GM12875 (cell line): ENCODE results near the gene EIF4A3.

ENCODE experiments used
- H3K4me3 ChIP-seq: one replicate; pipeline ENCODE4 v1.5.1; 2011; ENCODE audit warnings: low read depth, low read length, control low read depth
- TF ChIP-seq, protein P1 (sequence below): IDR thresholded peaks from 2 replicates; pipeline ENCODE4 v1.5.1; 2011; ENCODE audit warnings: low read depth, mild to moderate bottlenecking, control low read depth, inconsistent platforms, low read length, moderate library complexity, borderline replicate concordance; ENCODE audit not compliant: insufficient read depth

Gene EIF4A3

DNA sequence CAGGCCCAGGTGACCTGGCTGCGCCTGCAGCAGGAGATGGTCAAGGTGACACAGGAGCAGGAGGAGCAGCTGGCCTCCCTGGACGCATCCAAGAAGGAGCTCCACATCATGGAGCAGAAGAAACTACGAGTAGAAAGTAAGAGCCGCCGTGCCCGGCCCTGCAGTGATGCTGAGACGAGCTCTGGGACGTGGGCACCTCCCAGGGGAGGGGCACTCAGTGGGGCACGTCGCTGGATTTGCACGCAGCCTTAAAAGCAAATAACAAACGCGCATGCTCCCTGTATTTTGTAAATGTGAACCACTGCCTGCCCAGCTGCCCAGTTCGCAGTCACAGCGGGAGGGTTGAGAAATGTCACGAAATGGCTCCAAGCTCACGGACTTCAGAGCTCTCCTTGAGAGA is 60.8 kb downstream of the EIF4A3 start:
- no peak overlapping the region for H3K4me3 ChIP-seq
- TF ChIP-seq, protein P1, sequence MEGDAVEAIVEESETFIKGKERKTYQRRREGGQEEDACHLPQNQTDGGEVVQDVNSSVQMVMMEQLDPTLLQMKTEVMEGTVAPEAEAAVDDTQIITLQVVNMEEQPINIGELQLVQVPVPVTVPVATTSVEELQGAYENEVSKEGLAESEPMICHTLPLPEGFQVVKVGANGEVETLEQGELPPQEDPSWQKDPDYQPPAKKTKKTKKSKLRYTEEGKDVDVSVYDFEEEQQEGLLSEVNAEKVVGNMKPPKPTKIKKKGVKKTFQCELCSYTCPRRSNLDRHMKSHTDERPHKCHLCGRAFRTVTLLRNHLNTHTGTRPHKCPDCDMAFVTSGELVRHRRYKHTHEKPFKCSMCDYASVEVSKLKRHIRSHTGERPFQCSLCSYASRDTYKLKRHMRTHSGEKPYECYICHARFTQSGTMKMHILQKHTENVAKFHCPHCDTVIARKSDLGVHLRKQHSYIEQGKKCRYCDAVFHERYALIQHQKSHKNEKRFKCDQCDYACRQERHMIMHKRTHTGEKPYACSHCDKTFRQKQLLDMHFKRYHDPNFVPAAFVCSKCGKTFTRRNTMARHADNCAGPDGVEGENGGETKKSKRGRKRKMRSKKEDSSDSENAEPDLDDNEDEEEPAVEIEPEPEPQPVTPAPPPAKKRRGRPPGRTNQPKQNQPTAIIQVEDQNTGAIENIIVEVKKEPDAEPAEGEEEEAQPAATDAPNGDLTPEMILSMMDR = no peak

DNA sequence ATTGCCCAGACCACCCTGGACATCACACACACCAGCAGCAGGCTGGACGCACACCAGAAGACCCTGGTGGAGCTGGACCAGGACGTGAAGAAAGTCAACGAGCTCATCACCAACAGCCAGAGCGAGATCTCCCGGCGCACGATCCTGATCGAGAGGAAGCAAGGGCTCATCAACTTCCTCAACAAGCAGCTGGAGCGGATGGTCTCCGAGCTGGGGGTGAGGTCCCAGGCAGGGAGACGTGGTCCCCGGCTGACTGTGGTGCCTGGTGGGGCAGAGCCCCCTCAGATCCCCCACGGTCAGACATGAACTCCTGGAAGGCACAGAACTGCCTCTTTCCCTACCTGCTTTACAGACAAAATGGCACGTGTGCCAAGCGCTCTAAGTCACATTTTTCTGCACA is 62.2 kb downstream of the EIF4A3 start:
- TF ChIP-seq, protein P1 = no peak

More for the DNA sequence above, 62.2 kb downstream of the EIF4A3 start:
- H3K4me3 ChIP-seq = no peak overlapping the region
